Trophoblast cell (in vitro differentiated cells and primary cell): ENCODE measurements around the gene KRT14.
A peak's percentile ranks its signal among the peaks of the same experiment; 100 is the strongest.

ENCODE experiments used
- DNase-seq, 2 donors: peaks; one replicate each; pipeline ENCODE4 v3.0.0-alpha.2; 2016
- H2AFZ ChIP-seq: 2 replicates; pipeline ENCODE4 v1.6.1; 2013; ENCODE audit warnings: low read length, moderate library complexity, mild to moderate bottlenecking; ENCODE audit not compliant: insufficient read depth, poor library complexity
- H2AK5ac ChIP-seq: 2 replicates; pipeline ENCODE4 v1.6.1; 2013; ENCODE audit warnings: mild to moderate bottlenecking, low read length
- H2BK120ac ChIP-seq: 2 replicates; pipeline ENCODE4 v1.6.1; 2013; ENCODE audit warnings: low read length, mild to moderate bottlenecking, moderate library complexity; ENCODE audit not compliant: insufficient read depth, poor library complexity
- H2BK12ac ChIP-seq: 2 replicates; pipeline ENCODE4 v1.6.1; 2013; ENCODE audit warnings: mild to moderate bottlenecking, low read length, moderate library complexity
- H2BK5ac ChIP-seq: 2 replicates; pipeline ENCODE4 v1.6.1; 2013; ENCODE audit warnings: low read length, low read depth, moderate library complexity, mild to moderate bottlenecking; ENCODE audit not compliant: poor library complexity
- H3K14ac ChIP-seq: 2 replicates; pipeline ENCODE4 v1.6.1; 2013; ENCODE audit warnings: mild to moderate bottlenecking, low read length
- H3K18ac ChIP-seq: 2 replicates; pipeline ENCODE4 v1.6.1; 2013; ENCODE audit warnings: mild to moderate bottlenecking, low read length
- H3K23ac ChIP-seq: 2 replicates; pipeline ENCODE4 v1.6.1; 2013; ENCODE audit warnings: low read length
- H3K27ac ChIP-seq: 2 replicates; pipeline ENCODE4 v1.5.1; 2013; ENCODE audit warnings: low read depth, mild to moderate bottlenecking, inconsistent platforms, low read length, moderate library complexity
- H3K27me3 ChIP-seq: 2 replicates; pipeline ENCODE4 v1.6.1; 2013; ENCODE audit warnings: inconsistent platforms, mild to moderate bottlenecking, low read length, moderate library complexity; ENCODE audit not compliant: insufficient read depth
- H3K36me3 ChIP-seq, 2 experiments: 1 replicate in 1 of 2; 2 replicates in 1 of 2; pipeline ENCODE4 v1.6.1; 2013; ENCODE audit warnings: low read length in 2 of 2, mild to moderate bottlenecking in 2 of 2, moderate library complexity in 1 of 2; ENCODE audit not compliant: insufficient read depth in 2 of 2, control insufficient read depth in 1 of 2
- H3K4ac ChIP-seq: 2 replicates; pipeline ENCODE4 v1.6.1; 2013; ENCODE audit warnings: low read depth, mild to moderate bottlenecking, low read length, moderate library complexity
- H3K4me1 ChIP-seq, 2 experiments: 1 replicate in 1 of 2; 2 replicates in 1 of 2; pipeline ENCODE4 v1.6.1; 2013; ENCODE audit warnings: low read length in 2 of 2, mild to moderate bottlenecking in 2 of 2, moderate library complexity in 1 of 2; ENCODE audit not compliant: insufficient read depth in 2 of 2, control insufficient read depth in 1 of 2
- H3K4me2 ChIP-seq: 2 replicates; pipeline ENCODE4 v1.6.1; 2013; ENCODE audit warnings: inconsistent platforms, mild to moderate bottlenecking, low read length, moderate library complexity
- H3K4me3 ChIP-seq: 2 replicates; pipeline ENCODE4 v1.5.1; 2013; ENCODE audit warnings: mild to moderate bottlenecking, low read depth, low read length, inconsistent platforms
- H3K79me1 ChIP-seq: one replicate; pipeline ENCODE4 v1.6.1; 2013; ENCODE audit warnings: low read length
- H3K79me2 ChIP-seq: 2 replicates; pipeline ENCODE4 v1.6.1; 2013; ENCODE audit warnings: low read length, mild to moderate bottlenecking; ENCODE audit not compliant: control insufficient read depth, insufficient read depth, poor library complexity
- H3K9ac ChIP-seq: 2 replicates; pipeline ENCODE4 v1.6.1; 2013; ENCODE audit warnings: mild to moderate bottlenecking, low read length
- H3K9me3 ChIP-seq: 2 replicates; pipeline ENCODE4 v1.6.1; 2013; ENCODE audit warnings: low read depth, mild to moderate bottlenecking, control low read depth, inconsistent platforms, low read length; ENCODE audit not compliant: insufficient read depth
- H4K12ac ChIP-seq: 2 replicates; pipeline ENCODE4 v1.6.1; 2013; ENCODE audit warnings: low read depth, mild to moderate bottlenecking, low read length, moderate library complexity
- H4K8ac ChIP-seq: 2 replicates; pipeline ENCODE4 v1.6.1; 2013; ENCODE audit warnings: low read depth, mild to moderate bottlenecking, low read length, moderate library complexity
- H4K91ac ChIP-seq: one replicate; pipeline ENCODE4 v1.6.1; 2013; ENCODE audit warnings: low read depth, mild to moderate bottlenecking, low read length, moderate library complexity
- WGBS: extraction: QIAGEN DNeasy Blood & Tissue Kit; methylation state at CpG from one replicate; pipeline ENCODE4 v1.1.7; 2013; ENCODE audit warnings: missing lambda C conversion rate; ENCODE audit not compliant: insufficient read length, insufficient coverage; ENCODE audit errors: extremely low coverage; 5-methylcytosine and 5-hydroxymethylcytosine counted together

The KRT14 gene

DNA sequence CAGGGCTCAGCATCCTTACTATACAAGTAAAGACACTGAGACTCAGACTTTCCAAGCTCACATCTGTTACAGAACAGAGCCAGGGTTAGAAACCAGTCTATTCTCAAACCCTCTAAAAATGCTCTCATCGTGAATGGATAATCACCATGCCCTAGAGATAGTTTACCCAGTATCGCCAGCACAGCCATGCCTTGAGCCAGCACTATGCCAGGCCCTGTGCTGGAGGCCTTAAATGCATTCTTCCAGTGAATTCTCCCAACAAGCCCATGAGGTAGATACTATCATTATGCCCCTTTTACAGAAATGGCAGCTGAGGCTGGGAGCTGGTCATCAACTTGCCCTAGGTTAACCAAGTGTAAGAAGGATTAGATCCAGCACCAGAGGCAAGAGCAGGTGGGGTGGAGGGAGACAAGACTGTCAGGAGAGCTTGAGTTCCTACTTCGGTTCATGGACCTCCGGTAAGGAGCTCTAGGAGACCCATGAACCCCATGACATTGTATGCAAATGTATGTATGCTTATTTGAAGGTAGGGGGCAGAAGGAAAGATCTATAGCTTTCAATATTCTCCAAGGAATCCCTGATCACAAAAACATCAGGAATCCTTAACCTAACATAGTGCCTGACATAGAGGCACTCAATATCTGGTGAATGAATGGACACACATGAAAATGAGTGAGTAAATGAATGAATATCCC is 5.2 kb downstream of the KRT14 start:
- Histone ChIP-seq H3K4ac (no peak overlapping the region), H3K9me3 (peaks cover 2% of the 10 kb centered on the region), H3K4me3 (no peak overlapping the region), H3K36me3 (no peaks in the 10 kb centered on the region), H3K4me1 (peaks cover 6 to 10% of the 10 kb centered on the region in 2 experiments), H3K9ac (no peak overlapping the region), H3K27ac (no peak overlapping the region), H4K12ac (no peak overlapping the region), H2BK5ac (no peak overlapping the region), H3K79me1 (peaks cover 5% of the 10 kb centered on the region), H2BK120ac (no peak overlapping the region), H3K14ac (no peak overlapping the region), H3K23ac (no peak overlapping the region), H3K18ac (no peak overlapping the region), H3K4me2 (no peak overlapping the region), H2BK12ac (no peak overlapping the region), H4K8ac (no peak overlapping the region), H4K91ac (no peak overlapping the region), H3K79me2 (no peaks in the 10 kb centered on the region), H3K27me3 (no peaks in the 10 kb centered on the region), H2AFZ (no peak overlapping the region), H2AK5ac (no peak overlapping the region)
- WGBS: no CpG with 5 or more reads among the region's 4 CpGs
- peak in 1 of 2 donors; percentile 19 for DNase-seq

DNA sequence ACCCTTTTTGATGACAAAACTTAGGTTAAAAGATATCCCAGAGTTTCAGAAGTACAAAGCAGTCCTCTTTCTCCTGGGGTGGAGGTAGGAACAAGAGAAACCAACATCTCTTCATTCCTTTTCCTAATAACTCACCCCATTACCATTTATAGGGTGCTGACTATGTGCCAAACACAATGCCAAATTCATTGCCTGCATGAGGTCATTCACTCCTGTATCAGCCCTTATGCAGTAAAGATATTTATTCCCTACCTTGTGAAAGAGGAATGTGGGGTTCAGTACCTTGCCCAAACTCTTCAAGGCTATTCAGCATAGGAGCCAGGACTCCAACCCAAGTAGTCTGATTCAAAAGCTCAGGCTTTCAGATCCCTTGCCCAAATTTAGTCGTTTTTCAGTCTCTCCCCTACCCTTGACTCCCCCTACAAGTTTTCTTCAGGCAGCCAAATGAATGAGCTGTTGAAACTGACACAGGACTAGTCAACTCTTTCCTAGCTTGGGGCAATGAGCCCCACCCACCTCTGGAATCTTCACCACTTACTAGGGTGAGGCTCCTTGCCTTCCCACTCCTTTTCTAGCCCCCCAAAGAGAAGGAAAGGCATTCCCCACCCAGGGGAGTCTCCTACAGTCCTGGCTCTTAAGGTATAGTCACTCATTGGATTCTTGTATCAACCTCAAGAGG is 5.9 kb downstream of the KRT14 start:
- Histone ChIP-seq H3K4me1 (peaks cover 6 to 10% of the 10 kb centered on the region in 2 experiments), H4K12ac (no peak overlapping the region), H3K9me3 (peaks cover 2% of the 10 kb centered on the region), H3K4me3 (no peak overlapping the region), H3K4ac (no peak overlapping the region), H4K8ac (no peak overlapping the region), H3K79me2 (no peaks in the 10 kb centered on the region), H3K4me2 (no peak overlapping the region), H2BK120ac (no peak overlapping the region), H3K18ac (no peak overlapping the region), H3K23ac (no peak overlapping the region), H3K79me1 (peaks cover 5% of the 10 kb centered on the region), H3K36me3 (no peaks in the 10 kb centered on the region), H3K27ac (no peak overlapping the region), H2BK12ac (no peak overlapping the region), H3K14ac (no peak overlapping the region), H3K27me3 (no peaks in the 10 kb centered on the region), H4K91ac (no peak overlapping the region), H3K9ac (no peak overlapping the region), H2BK5ac (no peak overlapping the region), H2AK5ac (no peak overlapping the region), H2AFZ (no peak overlapping the region)
- WGBS: no CpG with 5 or more reads among the region's 1 CpG
- peak; percentile 7 to 44 for DNase-seq

DNA sequence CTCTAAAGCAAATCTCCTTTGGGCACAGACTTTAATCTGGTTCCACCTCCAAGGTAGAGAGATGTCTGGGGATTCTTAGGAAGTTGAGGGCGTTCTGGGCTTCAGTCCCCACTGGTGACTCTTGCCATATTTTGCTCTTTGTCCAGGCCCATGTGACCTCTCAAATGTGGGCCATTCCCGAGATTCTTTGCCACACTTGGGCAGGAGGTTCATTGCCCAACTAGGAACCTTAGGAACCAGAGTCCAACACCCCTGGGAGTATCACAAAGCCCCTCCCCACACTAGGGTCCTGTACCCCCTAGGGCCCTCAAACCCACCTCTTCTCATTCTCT is 6.5 kb downstream of the KRT14 start:
- Histone ChIP-seq H3K36me3 (no peaks in the 10 kb centered on the region), H3K4me1 (peaks cover 6 to 10% of the 10 kb centered on the region in 2 experiments), H4K12ac (no peak overlapping the region), H2BK5ac (no peak overlapping the region), H3K4ac (no peak overlapping the region), H4K8ac (no peak overlapping the region), H3K23ac (no peak overlapping the region), H2AFZ (no peak overlapping the region), H3K18ac (no peak overlapping the region), H2AK5ac (peak overlapping the region; percentile 52), H3K9me3 (peaks cover 2% of the 10 kb centered on the region), H3K9ac (no peak overlapping the region), H3K4me2 (no peak overlapping the region), H4K91ac (peak overlapping the region; percentile 64), H3K79me2 (no peaks in the 10 kb centered on the region), H3K27ac (no peak overlapping the region), H3K79me1 (peaks cover 5% of the 10 kb centered on the region), H2BK120ac (no peak overlapping the region), H3K4me3 (no peak overlapping the region), H3K14ac (no peak overlapping the region), H3K27me3 (no peaks in the 10 kb centered on the region), H2BK12ac (no peak overlapping the region)
- no CpG with 5 or more reads among the region's 2 CpGs for WGBS
- DNase-seq: peak in 1 of 2 donors; percentile 12

DNA sequence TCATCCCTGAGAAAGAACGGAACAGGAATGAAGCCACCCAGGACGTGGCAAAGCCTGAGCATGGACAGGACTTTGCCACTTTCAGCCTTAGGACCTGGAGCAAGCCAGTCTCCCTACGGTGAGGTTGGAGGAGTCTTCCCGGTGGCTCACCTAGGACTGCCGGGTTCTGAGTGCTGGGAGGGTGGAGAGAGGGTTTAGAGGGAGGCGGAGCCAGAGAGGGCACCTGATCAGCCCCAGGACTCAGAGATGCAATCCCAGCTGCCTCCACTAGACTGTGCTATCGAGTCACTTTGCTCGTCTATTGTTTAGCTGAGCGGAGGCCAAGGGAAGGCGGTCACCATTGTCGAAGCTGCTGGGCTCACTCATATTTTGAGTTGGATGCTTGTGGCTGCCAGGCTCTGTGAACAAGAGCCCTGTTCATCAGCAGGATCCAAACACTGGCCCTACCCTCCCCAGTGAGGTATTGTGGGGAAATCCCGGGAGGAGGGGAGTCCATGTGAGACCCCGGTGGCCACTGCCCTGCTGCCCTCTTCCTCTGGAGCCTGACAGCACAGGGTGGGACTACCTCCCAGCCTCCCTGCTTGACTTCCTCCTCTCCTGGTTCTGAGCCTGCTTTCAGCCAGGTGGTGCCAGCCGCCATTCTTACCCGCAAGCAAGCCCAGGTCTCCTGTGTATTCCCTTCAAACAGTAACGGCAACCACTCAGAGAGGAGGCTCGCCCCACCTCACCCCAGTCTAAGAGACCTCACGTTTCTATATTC is 7.0 kb downstream of the KRT14 start:
- H4K91ac ChIP-seq: peak overlapping the region; percentile 64
- peak overlapping the region; percentile 32 for H2AK5ac ChIP-seq
- no peak overlapping the region for H3K4ac ChIP-seq
- H4K12ac ChIP-seq: no peak overlapping the region
- H3K27me3 ChIP-seq: no peaks in the 10 kb centered on the region
- peaks cover 2% of the 10 kb centered on the region for H3K9me3 ChIP-seq
- peak overlapping the region; percentile 43 for H3K14ac ChIP-seq
- H3K4me3 ChIP-seq: no peak overlapping the region
- peak overlapping the region; percentile 26 for H2BK12ac ChIP-seq
- peak; percentile 97 to 99 for DNase-seq
- H3K27ac ChIP-seq: no peak overlapping the region
- H2BK5ac ChIP-seq: no peak overlapping the region
- no CpG with 5 or more reads among the region's 18 CpGs for WGBS
- H3K4me2 ChIP-seq: no peak overlapping the region
- H2BK120ac ChIP-seq: peak overlapping the region; percentile 15
- peaks cover 6 to 10% of the 10 kb centered on the region in 2 experiments for H3K4me1 ChIP-seq
- peak overlapping the region; percentile 5 for H4K8ac ChIP-seq
- H3K9ac ChIP-seq: no peak overlapping the region
- H3K79me2 ChIP-seq: no peaks in the 10 kb centered on the region
- H3K23ac ChIP-seq: no peak overlapping the region
- H2AFZ ChIP-seq: no peak overlapping the region
- H3K36me3 ChIP-seq: no peaks in the 10 kb centered on the region
- peaks cover 5% of the 10 kb centered on the region for H3K79me1 ChIP-seq
- peak overlapping the region; percentile 29 for H3K18ac ChIP-seq
